Parathyroid adenoma (tissue), 2 donors: ENCODE data around the gene SCYL3.

Experiments used
- H2AFZ ChIP-seq: fragments of 300-600 bp; sonication (generic); one replicate; pipeline ENCODE4 v1.7.0; 2017; ENCODE audit warnings: antibody characterized with exemption, mild to moderate bottlenecking
- H3K27ac ChIP-seq: fragments of 300-600 bp; sonication (generic); one replicate; pipeline ENCODE4 v1.7.0; 2017
- H3K27me3 ChIP-seq: fragments of 300-600 bp; sonication (generic); one replicate; pipeline ENCODE4 v1.7.0; 2017; ENCODE audit warnings: low read length; ENCODE audit not compliant: control insufficient read depth, insufficient read depth
- H3K36me3 ChIP-seq: fragments of 300-600 bp; sonication (generic); one replicate; pipeline ENCODE4 v1.7.0; 2017; ENCODE audit warnings: low read length; ENCODE audit not compliant: control insufficient read depth, insufficient read depth
- H3K4me1 ChIP-seq: fragments of 300-600 bp; sonication (generic); one replicate; pipeline ENCODE4 v1.7.0; 2017; ENCODE audit warnings: control low read depth
- H3K4me2 ChIP-seq: fragments of 300-600 bp; sonication (generic); one replicate; pipeline ENCODE4 v1.7.0; 2017; ENCODE audit warnings: low read length
- H3K4me3 ChIP-seq: fragments of 300-600 bp; sonication (generic); one replicate; pipeline ENCODE4 v1.7.0; 2017; ENCODE audit warnings: low read depth, low read length
- H3K79me2 ChIP-seq: fragments of 300-600 bp; sonication (generic); one replicate; pipeline ENCODE4 v1.7.0; 2017; ENCODE audit warnings: control low read depth
- H3K9ac ChIP-seq: fragments of 300-600 bp; sonication (generic); one replicate; pipeline ENCODE4 v1.7.0; 2017; ENCODE audit warnings: mild to moderate bottlenecking
- H3K9me3 ChIP-seq: fragments of 300-600 bp; sonication (generic); one replicate; pipeline ENCODE4 v1.7.0; 2017; ENCODE audit warnings: low read length; ENCODE audit not compliant: control insufficient read depth
- TF ChIP-seq, protein P1 (sequence below): fragments of 300-600 bp; sonication (generic); IDR thresholded peaks from one replicate; pipeline ENCODE4 v1.7.0; 2017; ENCODE audit warnings: antibody characterized with exemption, mild to moderate bottlenecking
- donor health status: primary hyperparathyroidism.

Gene SCYL3

DNA sequence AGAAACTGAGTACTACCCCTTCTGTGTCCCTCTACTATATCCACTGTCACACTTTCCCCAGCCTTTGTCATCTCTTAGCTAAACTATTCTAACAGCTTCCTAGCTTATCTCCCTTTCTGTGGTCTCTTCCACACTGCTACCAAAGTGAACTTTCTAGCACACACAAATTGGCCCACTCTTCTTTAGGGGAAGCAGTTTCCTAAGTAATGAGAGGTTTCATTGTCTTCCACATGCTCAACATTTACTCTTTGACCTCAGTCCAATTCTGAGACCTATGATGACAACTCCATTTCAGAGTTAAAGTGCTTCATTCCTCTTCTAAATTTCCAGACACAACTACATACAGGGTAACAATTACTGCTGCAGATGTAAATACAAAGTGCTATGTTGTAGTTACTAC, 32.9 kb downstream of the SCYL3 start:
- Histone ChIP-seq H3K27me3 (no peaks in the 10 kb centered on the region), H2AFZ (no peak overlapping the region), H3K4me2 (no peak overlapping the region), H3K4me1 (no peaks in the 10 kb centered on the region), H3K9ac (no peak overlapping the region), H3K9me3 (no peaks in the 10 kb centered on the region), H3K4me3 (no peak overlapping the region), H3K27ac (no peak overlapping the region), H3K79me2 (no peaks in the 10 kb centered on the region), H3K36me3 (no peaks in the 10 kb centered on the region)
- TF ChIP-seq, protein P1, sequence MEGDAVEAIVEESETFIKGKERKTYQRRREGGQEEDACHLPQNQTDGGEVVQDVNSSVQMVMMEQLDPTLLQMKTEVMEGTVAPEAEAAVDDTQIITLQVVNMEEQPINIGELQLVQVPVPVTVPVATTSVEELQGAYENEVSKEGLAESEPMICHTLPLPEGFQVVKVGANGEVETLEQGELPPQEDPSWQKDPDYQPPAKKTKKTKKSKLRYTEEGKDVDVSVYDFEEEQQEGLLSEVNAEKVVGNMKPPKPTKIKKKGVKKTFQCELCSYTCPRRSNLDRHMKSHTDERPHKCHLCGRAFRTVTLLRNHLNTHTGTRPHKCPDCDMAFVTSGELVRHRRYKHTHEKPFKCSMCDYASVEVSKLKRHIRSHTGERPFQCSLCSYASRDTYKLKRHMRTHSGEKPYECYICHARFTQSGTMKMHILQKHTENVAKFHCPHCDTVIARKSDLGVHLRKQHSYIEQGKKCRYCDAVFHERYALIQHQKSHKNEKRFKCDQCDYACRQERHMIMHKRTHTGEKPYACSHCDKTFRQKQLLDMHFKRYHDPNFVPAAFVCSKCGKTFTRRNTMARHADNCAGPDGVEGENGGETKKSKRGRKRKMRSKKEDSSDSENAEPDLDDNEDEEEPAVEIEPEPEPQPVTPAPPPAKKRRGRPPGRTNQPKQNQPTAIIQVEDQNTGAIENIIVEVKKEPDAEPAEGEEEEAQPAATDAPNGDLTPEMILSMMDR, result no peak

DNA sequence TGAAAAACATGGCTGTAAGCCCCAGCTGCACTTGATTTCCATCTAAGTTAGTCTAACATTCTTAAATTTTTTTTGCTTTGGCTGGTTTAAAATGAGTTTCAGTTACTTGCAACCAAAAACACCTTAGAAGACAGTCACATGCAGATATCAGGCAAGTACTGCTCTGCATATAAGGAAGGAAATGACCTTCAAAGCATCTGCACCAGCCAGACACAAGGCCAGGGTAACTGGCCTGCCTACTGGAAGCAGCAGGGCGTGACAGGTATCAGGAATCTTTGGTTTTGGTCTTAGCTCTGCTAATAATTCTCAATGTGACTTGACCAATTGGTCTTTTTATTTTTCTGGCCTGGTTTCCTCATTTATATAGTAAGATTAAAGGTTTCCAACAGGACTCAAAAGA, 33.5 kb downstream of the SCYL3 start:
- Histone ChIP-seq H3K9me3 (no peaks in the 10 kb centered on the region), H3K27ac (no peak overlapping the region), H3K4me3 (no peak overlapping the region), H3K27me3 (no peaks in the 10 kb centered on the region), H2AFZ (no peak overlapping the region), H3K79me2 (no peaks in the 10 kb centered on the region), H3K9ac (no peak overlapping the region), H3K36me3 (no peaks in the 10 kb centered on the region), H3K4me1 (no peaks in the 10 kb centered on the region), H3K4me2 (no peak overlapping the region)
- TF ChIP-seq, protein P1, result no peak

DNA sequence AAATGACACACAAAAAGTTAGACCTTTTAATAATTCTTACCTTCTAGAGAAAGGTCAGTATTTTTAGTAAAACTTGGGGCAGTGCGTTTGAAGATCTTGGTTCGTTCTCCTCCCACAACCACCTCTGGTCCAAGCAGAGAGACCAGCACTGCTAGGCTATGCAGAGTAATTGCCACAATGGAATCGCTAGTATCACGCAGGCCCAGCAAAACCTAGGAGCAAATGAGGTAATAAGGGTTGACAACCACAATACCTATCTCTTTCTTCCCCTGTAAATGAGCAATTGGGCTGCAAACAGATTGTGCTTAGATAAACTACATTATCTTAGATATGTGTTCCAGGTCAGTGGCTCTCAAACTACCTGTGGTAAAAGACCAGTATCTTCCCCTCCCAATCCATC, 34.7 kb downstream of the SCYL3 start:
- Histone ChIP-seq H2AFZ (no peak overlapping the region), H3K4me1 (no peaks in the 10 kb centered on the region), H3K9me3 (no peaks in the 10 kb centered on the region), H3K9ac (no peak overlapping the region), H3K27ac (no peak overlapping the region), H3K27me3 (no peaks in the 10 kb centered on the region), H3K79me2 (no peaks in the 10 kb centered on the region), H3K4me3 (no peak overlapping the region), H3K36me3 (no peaks in the 10 kb centered on the region), H3K4me2 (no peak overlapping the region)
- TF ChIP-seq, protein P1, result no peak

DNA sequence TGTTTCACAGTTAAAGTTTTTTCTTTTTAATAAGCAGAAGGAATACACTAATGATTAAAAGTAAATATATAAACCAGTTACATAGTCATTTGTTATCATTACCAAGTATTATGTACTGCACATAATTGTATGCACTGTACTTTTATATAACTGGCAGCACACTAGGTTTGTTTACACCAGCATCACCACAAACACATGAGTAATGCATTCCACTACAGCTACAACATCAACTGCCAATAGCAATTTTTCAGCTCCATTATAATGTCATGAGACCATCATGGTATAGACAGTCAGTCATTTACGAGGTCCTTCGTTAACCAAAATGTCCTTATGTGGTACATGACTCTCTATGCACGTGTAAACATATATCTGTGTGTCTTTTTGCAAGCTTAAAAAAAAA, 35.2 kb downstream of the SCYL3 start:
- Histone ChIP-seq H3K36me3 (no peaks in the 10 kb centered on the region), H3K27ac (no peak overlapping the region), H2AFZ (no peak overlapping the region)

DNA sequence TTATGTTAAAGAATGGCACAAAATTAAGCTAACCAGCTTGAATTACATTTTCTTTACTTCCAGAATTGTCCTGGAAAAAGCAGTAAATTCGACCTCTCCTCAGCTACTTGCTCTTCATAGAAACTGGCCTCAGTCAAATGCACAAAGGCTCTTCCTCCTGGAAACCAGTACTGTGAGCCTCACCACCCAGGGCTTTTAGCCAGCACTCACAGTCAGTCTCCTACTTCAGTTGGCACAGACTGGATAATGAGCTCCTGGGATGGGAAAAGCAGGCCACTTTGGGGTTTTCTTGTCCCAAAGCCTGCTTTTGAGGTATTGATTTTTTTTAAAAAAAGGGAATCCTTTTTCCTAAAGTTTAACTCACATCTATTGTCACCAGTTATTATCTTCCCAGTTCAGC, 40.4 kb downstream of the SCYL3 start:
- Histone ChIP-seq H3K9me3 (no peaks in the 10 kb centered on the region), H3K4me1 (no peaks in the 10 kb centered on the region), H3K27me3 (no peaks in the 10 kb centered on the region), H3K4me3 (no peak overlapping the region), H3K27ac (no peak overlapping the region), H3K79me2 (no peaks in the 10 kb centered on the region), H2AFZ (no peak overlapping the region), H3K9ac (no peak overlapping the region), H3K4me2 (no peak overlapping the region), H3K36me3 (no peaks in the 10 kb centered on the region)
- TF ChIP-seq, protein P1, result no peak

More for the DNA sequence above, 35.2 kb downstream of the SCYL3 start:
- H3K27me3 ChIP-seq, result no peaks in the 10 kb centered on the region
- H3K9me3 ChIP-seq, result no peaks in the 10 kb centered on the region
- H3K4me3 ChIP-seq, result no peak overlapping the region
- H3K4me1 ChIP-seq, result no peaks in the 10 kb centered on the region
- no peaks in the 10 kb centered on the region for H3K79me2 ChIP-seq
- no peak overlapping the region for H3K9ac ChIP-seq
- TF ChIP-seq, protein P1, result no peak
- H3K4me2 ChIP-seq, result no peak overlapping the region
